Measurements from ENCODE around the gene ADRA2B.

DNA sequence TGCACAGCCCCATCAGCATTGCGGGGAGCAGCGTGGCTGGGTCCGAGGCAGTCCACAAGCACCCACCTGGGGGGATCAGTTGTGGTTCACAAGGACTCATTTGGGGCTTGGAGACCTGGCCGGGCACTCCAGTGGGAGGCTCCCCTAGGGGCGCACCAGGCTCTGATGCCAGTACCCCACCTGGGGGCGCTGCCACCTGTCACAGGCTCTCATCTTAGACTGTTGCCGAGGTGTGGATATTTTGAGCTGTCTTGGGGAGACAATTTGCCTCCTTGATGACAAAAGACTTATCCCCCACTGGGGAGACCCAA is 3.0 kb downstream of the ADRA2B start:
- no peak for TF ChIP-seq POLR2A (IDR thresholded peaks at IDR 0.05; ENCODE audit: low read length)
- TF ChIP-seq, protein P1, sequence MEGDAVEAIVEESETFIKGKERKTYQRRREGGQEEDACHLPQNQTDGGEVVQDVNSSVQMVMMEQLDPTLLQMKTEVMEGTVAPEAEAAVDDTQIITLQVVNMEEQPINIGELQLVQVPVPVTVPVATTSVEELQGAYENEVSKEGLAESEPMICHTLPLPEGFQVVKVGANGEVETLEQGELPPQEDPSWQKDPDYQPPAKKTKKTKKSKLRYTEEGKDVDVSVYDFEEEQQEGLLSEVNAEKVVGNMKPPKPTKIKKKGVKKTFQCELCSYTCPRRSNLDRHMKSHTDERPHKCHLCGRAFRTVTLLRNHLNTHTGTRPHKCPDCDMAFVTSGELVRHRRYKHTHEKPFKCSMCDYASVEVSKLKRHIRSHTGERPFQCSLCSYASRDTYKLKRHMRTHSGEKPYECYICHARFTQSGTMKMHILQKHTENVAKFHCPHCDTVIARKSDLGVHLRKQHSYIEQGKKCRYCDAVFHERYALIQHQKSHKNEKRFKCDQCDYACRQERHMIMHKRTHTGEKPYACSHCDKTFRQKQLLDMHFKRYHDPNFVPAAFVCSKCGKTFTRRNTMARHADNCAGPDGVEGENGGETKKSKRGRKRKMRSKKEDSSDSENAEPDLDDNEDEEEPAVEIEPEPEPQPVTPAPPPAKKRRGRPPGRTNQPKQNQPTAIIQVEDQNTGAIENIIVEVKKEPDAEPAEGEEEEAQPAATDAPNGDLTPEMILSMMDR (IDR thresholded peaks at IDR 0.05), result 0 out of 3 replicates have a peak, but pooled peaks have one; percentile 7
- TF ChIP-seq RAD21 (conservative IDR thresholded peaks at IDR 0.05 in 1 of 2, IDR thresholded peaks at IDR 0.05 in 1 of 2), result no peak
- TF ChIP-seq CBX8 (IDR thresholded peaks at IDR 0.05), result no peak
- TF ChIP-seq ZSCAN20 (CRISPR knock-in tag; IDR thresholded peaks at IDR 0.05), result no peak
- TF ChIP-seq, protein P2, sequence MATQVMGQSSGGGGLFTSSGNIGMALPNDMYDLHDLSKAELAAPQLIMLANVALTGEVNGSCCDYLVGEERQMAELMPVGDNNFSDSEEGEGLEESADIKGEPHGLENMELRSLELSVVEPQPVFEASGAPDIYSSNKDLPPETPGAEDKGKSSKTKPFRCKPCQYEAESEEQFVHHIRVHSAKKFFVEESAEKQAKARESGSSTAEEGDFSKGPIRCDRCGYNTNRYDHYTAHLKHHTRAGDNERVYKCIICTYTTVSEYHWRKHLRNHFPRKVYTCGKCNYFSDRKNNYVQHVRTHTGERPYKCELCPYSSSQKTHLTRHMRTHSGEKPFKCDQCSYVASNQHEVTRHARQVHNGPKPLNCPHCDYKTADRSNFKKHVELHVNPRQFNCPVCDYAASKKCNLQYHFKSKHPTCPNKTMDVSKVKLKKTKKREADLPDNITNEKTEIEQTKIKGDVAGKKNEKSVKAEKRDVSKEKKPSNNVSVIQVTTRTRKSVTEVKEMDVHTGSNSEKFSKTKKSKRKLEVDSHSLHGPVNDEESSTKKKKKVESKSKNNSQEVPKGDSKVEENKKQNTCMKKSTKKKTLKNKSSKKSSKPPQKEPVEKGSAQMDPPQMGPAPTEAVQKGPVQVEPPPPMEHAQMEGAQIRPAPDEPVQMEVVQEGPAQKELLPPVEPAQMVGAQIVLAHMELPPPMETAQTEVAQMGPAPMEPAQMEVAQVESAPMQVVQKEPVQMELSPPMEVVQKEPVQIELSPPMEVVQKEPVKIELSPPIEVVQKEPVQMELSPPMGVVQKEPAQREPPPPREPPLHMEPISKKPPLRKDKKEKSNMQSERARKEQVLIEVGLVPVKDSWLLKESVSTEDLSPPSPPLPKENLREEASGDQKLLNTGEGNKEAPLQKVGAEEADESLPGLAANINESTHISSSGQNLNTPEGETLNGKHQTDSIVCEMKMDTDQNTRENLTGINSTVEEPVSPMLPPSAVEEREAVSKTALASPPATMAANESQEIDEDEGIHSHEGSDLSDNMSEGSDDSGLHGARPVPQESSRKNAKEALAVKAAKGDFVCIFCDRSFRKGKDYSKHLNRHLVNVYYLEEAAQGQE (IDR thresholded peaks at IDR 0.05), result no peak
- TF ChIP-seq ESRRA (IDR thresholded peaks at IDR 0.05; ENCODE audit: borderline replicate concordance, low read length), result no peak
